HT-29 (cell line): ENCODE data around the gene LMX1B. TPM values are rescaled to one million over a fixed set of nuclear protein-coding genes. Genes with fewer than 3 reads are reported as not detected.
"Not testable (repeated sequence)": the region's sequence is repeated elsewhere in the genome, so short reads cannot be mapped to it uniquely, and the experiment has no call there.

Experiments used
- DNase-seq: peaks from one replicate; pipeline ENCODE4 v3.0.0-alpha.2; 2015; ENCODE audit warnings: low spot score
- total RNA-seq: library from RNA; depleted of rRNA; stranded (reverse); fragments of >200 nt; shearing (Covaris generic); gene quantifications from 2 replicates; pipeline ENCODE4 v1.2.3, GENCODE V29; 2014

LMX1B gene
- total RNA-seq, 1 experiment from 2014 or later, result not detected

- not testable (repeated sequence) for DNase-seq
Observed at GRCh38 chr9:126707712-126708111, 94.0 kb downstream of the LMX1B start.

- DNase-seq, result no peak
Observed at GRCh38 chr9:126708178-126708577, 94.5 kb downstream of the LMX1B start.

GRCh38 chr9:126709241-126709640 is 95.5 kb downstream of the LMX1B start:
- no peak for DNase-seq

GRCh38 chr9:126715382-126715781 is 101.7 kb downstream of the LMX1B start:
- DNase-seq, result no peak

- DNase-seq, result not testable (repeated sequence)
Observed at GRCh38 chr9:126717441-126717840, 103.7 kb downstream of the LMX1B start.

- peak; percentile 28 for DNase-seq
Observed at GRCh38 chr9:126719618-126720031, 105.9 kb downstream of the LMX1B start.

GRCh38 chr9:126720036-126720435 is 106.3 kb downstream of the LMX1B start:
- no peak for DNase-seq

GRCh38 chr9:126720661-126721563 is 107.2 kb downstream of the LMX1B start:
- DNase-seq, result no peak

- no peak for DNase-seq
Observed at GRCh38 chr9:126721564-126721981, 107.8 kb downstream of the LMX1B start.

- peak; percentile 16 for DNase-seq
Observed at GRCh38 chr9:126722252-126722921, 108.7 kb downstream of the LMX1B start.

- no peak for DNase-seq
Observed at GRCh38 chr9:126722922-126723806, 109.4 kb downstream of the LMX1B start.

- DNase-seq, result no peak
Observed at GRCh38 chr9:126723807-126724172, 110.1 kb downstream of the LMX1B start.

- no peak for DNase-seq
Observed at GRCh38 chr9:126724226-126724625, 110.5 kb downstream of the LMX1B start.

- DNase-seq, result not testable (repeated sequence)
Observed at GRCh38 chr9:126725485-126725884, 111.8 kb downstream of the LMX1B start.

- not testable (repeated sequence) for DNase-seq
Observed at GRCh38 chr9:126728210-126728609, 114.5 kb downstream of the LMX1B start.

- DNase-seq, result not testable (repeated sequence)
Observed at GRCh38 chr9:126730592-126730991, 116.9 kb downstream of the LMX1B start.

- DNase-seq, result no peak
Observed at GRCh38 chr9:126733005-126733404, 119.3 kb downstream of the LMX1B start.

- DNase-seq, result no peak
Observed at GRCh38 chr9:126734877-126735276, 121.1 kb downstream of the LMX1B start.

- DNase-seq, result no peak
Observed at GRCh38 chr9:126735482-126735881, 121.8 kb downstream of the LMX1B start.

- no peak for DNase-seq
Observed at GRCh38 chr9:126738553-126738952, 124.8 kb downstream of the LMX1B start.

- DNase-seq, result no peak
Observed at GRCh38 chr9:126743041-126743440, 129.3 kb downstream of the LMX1B start.
